NCI-H82 (cell line): ENCODE data around the gene IL1RAP.
A peak's percentile ranks its signal among the peaks of the same experiment; 100 is the strongest.

Source experiments
- DNase-seq: peaks from one replicate; lab custom pipeline; 2025; lab: John Stamatoyannopoulos, UW

Gene IL1RAP

DNA sequence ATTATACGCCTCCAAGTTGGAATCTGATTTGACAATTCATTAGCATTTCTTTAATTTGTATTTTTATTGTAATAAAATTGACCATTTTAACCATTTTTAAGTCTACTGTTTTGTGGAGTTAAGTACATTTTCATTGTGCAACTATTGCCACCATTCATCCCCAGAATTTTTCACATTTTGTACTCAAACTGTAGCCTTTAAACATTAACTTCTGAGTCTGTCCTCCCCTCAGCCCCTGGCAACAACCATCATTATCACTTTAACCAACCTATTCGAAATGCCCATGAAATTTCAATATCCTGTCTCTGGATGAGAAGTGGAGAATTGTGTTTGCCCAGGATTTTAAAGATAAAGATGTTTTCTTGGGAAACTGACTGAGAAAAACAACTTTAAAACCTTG is 27.7 kb downstream of the IL1RAP start:
- DNase-seq: no peak

DNA sequence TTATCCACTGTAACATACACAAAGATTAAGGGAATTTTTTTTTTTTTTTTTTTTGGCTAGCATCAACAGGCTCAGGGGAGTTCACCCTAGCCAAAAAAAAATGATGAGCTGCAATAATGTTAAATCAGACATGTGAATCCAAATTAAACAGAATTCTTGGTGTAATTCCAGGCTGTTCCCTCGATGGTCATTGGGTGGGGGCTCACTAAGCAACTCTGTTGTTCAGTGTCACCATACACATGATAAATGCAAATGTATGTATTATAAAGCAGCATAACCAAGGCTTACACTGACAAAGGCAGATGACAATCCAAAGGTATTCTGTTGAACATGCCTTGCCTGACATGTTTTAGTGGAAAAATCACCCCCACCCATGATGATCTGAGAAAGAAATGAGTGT is 29.0 kb downstream of the IL1RAP start:
- no peak for DNase-seq

DNA sequence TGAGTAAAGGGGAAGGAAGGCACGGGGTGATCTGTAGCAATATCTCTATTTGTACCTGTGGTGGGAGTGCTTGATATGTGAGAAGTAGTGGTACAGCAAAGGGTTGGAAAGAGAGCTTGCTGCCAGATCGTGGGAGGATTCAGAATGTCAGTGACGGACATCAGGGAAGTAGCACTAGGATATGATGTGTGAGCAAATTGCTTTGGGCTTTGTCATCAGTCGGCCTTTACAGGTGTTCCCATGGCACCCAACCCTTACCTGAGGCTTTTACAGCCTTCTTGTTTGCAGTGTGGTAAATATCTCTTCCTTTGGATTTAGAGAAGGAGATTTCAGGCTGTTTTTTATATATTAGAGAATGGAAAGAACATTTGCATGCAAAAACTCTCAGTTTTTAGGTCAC is 29.8 kb downstream of the IL1RAP start:
- DNase-seq: no peak

DNA sequence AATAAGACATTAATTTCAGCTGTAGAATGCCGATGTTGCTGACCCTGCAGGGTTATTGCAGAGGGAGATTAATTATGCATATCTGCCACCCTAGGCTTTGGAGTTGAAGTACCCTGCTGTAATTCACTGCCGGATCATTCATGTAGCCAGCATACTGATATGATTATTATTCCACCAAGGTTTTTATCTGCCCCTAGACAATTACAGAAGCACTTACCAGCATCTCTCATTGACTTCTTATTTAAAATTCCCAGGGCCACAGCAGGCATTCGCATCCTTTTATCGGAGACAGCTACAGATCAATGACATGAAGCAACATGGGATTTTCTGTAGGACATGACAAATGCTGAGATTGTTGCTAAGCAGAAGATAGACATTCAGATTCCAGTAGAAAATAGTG is 31.3 kb downstream of the IL1RAP start:
- DNase-seq: no peak

DNA sequence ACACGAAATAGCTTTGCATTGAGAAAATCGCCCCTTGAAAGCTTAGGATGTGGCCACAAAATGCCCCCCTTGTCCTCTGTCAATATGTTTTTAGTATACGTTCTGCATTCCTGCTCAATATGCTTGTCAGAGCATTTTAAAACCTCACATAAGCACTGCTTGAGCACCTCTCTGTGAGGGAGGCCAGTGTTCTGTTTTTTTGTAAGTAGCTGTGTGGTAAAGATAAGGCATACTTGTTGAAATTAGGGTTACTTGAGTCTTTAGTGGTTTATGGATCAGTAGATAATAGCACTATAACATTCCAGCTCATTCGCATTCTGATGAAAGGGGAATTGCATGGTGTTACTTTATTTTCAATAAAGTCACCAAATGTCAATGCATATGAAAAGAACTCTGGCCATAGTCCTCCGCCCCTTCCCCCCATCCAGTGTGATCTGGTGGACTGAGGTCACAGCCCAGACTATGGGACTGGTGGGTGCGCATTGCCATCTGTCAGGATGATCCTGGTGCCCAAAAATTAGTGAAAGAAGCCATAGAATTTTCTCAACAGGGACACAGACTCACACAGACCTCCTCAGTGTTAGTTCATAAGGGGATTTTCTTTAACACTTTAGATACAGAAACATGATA is 33.1 kb downstream of the IL1RAP start:
- DNase-seq: no peak

DNA sequence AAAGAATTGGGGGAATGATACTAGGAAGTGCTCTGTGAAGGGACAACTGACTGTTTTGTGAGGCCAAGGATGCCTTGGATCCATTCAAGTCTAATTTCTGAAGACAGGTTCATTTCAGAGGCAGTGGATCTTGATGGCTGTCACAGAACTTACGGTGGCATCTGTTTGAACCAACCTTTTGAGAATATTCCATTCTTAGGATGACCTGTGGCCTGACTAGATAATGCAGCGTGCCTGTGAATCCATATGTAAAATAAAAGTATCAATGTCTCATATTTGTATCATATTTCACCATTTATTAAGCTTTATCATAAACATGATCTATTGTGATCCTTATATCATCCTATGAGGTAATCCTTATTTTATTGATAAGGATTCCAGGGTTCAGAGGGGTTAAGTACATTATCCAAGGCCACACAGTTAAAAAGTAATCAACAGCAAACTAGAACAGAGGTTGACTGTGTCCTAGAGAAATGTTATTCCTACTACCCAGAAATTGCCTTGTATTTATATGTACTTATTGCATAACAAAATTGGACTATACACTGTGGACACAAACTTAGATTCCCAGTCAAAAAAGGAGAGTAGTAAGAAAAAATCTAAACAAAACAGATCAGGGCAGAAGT is 34.3 kb downstream of the IL1RAP start:
- no peak for DNase-seq

DNA sequence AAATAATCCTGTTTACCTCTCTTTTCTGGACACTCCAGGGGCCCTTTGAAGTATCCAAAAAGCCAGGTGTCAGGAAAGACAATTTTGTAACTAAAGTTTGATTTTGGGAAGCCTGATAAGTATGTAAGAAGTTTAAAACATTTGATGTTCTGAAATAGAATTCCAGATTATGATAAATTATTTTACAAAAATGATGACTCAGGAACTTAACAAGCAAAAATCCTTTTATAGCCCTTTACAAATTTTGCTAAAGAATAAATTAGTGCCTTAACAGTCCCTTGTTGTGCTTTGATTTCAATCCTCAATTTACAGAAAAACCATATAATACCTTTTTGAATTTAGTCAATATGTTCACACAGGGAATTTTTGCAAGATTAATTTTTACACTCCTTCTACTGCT is 38.1 kb downstream of the IL1RAP start:
- DNase-seq: no peak

DNA sequence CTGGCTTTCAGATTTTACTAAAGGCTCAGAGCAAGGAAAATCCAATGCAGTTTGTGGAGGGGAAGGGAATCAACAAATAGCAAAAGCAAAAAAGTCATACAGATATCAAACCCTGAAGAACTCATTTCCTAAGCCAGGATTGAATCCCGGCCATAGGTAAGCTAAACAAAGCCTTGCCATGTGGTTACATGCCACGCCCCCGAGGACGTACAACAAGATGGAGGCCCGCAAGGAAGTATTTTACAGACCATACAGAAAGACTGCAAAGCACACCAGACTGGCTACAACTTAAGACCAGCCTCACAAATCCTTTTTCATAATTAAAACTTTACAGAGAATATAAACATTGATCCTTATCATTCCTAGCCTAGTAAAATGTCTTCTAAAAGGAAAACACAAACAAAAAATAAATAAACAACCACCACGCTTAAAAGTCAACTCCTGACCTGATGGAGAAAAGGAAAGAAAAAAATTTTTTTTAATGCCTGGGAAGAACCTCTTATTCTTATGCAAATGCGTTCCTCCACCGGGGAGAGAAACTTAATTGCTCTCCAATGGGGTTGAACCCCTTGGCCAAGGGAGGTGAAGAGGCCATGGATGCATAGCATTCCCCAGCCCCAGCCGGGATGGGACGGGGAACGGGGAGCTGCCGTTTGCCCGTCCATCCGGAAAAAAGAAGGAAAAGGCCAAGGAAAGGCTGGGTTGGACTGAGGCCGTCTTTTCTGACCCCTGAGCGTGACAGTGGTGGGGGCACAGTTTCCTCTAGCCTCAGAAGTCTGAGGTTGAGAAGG is 39.3 kb downstream of the IL1RAP start:
- peak; percentile 70 for DNase-seq

DNA sequence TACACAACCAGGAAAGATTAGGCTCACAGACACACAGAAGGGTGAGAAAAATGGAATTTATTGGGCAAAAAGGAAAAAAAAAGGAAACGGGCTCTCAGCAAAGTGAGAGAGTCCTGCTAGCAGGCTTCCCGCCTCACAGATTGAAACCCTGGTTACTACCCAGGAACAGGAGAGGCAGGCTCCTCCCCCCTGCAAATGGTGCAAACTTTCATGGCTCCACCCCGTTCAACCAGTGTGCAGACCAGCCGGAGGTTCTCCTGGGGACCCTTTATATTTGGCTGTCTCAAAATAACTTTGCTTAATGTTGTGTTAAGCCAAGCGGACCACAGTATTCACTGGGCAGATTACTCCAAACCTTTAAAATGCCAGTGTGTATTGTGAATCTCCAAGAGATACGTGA is 40.3 kb downstream of the IL1RAP start:
- DNase-seq: no peak

DNA sequence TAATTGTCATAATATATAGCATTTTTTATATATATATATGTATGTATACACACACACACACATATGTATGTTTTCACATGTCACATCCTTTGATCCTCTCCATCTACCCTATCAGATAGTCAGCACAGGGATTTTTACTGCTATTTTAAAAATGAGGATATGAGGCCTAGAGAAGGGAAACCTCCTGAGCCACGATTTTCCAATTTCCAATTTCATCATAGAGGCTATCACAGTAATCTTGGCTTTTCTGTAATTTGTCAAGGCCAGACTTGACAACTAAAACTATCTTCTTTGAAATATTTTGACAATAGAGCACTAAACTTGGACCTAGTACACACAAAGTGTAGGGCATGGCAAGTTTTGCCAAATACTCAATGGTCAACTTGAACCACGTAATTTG is 42.5 kb downstream of the IL1RAP start:
- no peak for DNase-seq

DNA sequence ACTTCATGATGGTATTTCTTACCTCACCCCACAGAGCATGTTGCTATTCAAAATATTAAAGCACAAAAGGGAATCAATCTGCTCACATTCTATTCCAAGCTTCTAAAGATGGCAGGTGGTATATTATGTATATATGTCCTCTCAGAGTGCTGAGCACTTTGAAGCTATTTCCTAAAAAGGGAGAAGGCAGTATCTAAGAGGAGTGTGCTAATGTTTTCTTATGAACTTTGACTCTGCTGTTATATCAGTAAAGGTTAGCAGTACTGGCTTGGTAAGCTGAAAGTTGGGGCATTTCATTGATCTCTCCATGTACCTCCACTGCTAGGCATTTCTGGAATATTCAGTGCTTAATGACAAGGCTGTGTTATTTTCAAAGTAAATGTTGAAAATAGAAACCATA is 43.4 kb downstream of the IL1RAP start:
- DNase-seq: no peak

DNA sequence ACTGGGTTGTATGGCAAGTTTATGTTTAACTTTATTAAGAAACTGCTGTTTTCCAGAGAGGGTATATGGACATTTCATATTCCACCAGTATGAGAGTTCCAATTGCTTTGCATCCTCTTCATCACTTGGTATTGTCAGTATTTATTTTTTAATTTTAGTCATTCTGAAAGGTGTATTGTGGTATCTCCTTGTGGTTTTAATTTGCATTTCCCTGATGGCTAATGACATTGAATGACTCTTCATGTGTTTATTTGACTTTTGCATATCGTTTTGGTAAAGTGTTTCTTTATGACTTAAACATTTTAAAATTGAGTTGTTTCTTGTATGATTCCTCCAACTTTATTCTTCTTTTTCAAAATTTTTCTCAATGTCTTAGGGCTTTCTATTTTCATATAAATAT is 44.4 kb downstream of the IL1RAP start:
- DNase-seq: no peak

DNA sequence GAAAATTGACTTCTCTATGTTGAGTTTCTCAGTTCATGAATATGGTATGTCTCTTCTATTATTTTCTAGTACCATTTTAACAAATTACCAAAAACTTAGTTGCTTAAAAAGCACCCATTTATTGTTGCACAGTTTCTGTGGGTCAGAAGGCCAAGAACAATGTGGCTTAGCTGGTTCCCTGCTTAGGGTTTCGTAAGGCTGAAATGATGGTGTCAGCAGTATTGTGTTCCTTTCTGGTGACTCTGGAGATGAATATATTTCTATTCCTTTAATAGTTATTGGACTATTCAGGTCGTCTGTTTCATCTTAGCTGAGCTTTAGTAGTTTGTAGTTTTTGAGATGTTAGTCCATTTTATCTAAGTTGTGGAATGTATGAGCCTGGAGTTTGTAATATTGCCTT is 44.9 kb downstream of the IL1RAP start:
- DNase-seq: no peak

DNA sequence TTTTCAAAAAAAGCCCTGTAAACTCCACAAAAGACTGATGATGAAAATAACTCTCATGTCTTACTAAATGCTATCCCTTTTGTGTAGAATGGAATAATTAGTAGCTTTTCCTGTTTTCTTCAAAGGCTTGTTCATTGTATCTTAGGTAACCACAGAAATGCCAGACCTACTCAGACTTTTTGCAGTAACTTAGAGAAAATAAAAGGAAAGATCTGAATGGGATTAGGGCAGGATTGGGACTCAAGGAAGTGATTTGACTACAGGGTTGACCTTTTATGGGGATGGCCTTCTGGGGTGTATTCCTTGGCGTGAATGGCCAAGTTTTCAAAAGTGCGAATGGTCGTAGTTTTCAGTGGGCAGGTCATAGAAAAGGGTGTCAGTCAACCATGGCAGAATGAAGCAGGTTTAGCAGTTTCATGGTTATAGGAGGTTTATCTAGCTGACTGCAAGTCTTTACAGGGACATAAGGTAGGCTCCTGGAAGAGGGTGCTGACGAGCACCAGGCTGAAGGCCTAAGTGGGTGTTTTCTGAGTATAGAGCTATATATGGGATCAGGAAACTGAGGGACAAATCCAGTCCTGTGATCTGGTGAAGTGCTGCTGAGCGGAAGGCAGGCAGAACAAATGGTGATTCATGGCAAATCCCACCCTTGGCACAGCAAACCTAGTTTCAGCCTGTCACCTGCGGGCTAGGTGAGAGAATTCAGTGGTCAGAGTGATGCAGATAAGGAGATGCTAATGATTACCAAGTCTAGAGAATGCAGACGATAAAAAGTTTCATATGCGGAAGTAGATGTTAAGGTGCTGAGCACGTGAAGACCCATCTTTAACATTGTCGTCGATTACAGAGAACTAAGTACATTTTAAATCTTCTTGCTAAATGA is 46.4 kb downstream of the IL1RAP start:
- peak; percentile 32 for DNase-seq

DNA sequence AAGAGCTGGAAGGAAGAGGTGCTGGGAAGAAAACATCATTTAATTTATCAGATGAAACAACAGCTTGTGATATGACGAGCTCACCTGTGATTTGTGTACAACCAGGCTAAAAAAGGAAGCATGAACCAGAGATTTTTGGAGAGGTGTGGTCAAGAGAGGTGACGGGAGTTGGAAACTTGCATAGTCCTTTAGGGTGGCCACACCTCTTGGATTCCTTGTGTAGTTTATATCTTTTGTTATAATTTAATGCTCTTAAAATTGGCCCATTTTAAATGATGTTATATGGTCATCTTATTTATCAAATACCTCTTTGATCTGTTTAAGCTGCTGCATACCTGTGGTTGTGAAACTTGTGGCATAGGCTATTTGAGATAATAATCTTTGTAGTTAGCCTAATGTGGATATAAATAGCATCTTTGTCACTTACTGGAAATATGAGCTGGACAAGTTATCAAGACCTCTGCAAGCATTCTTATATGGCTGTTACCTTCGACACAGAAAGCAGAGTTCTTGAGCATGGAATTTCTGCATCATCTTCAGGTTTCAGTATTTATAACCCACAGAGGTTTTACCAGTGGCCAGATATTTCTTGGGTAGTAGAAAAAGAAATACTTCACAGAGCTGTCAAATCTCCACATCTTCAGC is 49.1 kb downstream of the IL1RAP start:
- DNase-seq: no peak

DNA sequence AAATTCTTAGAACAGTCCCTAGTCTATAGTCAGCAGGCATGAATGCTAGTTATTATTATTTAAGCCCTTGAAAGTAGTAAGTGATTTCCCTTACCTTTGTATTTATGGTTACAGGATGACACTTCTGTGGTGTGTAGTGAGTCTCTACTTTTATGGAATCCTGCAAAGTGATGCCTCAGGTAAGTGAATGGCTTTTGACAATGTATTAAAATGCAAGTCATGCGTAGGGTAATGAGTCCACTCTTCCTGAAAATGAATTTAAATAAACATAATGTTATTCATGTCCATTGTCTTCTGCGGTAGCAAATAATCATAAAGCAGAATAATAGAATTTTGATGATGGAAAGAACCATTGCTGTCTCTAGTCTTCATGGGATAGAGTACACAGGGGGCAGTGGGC is 50.3 kb downstream of the IL1RAP start:
- no peak for DNase-seq

DNA sequence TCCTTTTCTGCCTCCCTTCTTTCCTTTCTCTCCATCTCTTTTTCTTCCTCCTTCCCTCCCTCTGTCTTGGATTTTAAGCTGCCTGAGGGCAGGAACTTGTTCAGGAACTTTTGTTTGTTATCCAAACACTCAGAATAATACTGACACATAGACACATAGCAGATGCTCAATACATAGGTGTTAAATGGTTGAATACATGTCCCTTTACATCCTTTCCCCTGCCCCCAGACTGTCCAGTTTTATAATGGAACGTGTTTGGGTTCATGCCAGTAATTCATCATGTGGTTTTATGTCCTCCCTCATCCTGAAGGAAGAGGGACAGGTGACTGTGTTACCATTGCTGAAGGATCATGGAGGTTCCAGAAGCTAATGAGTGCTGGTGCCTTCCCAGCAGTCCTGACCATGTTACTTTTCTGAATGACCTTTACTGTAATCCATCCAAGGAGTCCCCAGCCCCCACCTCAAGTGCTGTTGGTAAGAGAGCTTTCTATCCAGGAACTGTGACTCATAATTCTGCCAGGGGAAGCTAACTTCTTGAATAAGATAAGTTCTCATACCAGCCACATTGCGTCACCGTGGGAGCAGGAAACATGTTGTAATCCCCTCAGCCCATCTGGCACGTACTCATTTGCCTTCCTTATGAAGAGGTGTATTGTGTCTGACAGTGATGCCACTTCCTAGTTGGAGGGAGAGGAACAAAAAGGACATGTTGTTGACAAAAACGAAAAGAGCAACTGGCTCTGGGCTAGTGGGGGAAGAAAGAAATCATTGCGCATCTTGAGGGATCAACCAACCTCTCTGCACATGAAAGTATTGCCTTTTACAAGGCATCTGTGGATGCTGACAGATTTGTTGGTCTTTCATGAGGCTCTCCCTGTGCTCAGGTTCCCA is 52.4 kb downstream of the IL1RAP start:
- DNase-seq: peak; percentile 98

DNA sequence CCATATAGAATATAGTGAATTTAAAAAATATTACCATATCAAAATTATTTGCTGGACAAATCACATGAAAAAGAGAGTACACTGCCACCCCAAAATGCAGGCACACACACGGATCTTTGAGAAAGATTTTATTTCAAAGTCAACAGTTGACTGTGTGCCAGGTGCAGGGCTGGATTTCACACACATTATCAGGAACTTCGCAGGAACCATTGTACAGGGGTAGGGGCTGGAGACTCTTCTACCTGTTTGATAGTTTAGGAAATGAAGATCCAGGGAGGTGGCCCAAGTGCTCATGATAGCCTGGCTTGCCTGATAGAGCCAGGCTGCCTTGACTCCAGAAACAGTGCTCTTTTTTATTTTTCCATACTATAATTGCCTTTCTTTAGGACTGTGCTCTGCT is 54.2 kb downstream of the IL1RAP start:
- no peak for DNase-seq

DNA sequence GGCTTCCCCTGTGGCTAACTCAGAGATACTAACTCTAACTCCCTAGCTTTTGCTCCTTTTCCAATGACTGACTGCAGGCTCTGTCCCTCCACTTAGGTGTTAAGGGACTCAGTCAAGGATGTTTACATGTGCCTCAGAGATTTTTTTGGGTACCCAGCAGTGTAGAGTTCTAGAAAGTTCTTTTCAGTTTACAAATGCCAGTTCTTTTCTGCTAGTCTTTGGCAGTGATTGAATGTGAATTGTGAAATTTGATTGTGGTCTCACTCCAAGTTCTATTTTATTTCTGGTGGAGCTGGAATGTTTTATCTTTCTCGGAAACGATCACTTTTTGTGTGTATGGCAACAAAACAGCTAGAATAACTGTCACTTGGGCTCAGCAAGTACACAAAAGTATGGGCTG is 60.6 kb downstream of the IL1RAP start:
- DNase-seq: no peak

DNA sequence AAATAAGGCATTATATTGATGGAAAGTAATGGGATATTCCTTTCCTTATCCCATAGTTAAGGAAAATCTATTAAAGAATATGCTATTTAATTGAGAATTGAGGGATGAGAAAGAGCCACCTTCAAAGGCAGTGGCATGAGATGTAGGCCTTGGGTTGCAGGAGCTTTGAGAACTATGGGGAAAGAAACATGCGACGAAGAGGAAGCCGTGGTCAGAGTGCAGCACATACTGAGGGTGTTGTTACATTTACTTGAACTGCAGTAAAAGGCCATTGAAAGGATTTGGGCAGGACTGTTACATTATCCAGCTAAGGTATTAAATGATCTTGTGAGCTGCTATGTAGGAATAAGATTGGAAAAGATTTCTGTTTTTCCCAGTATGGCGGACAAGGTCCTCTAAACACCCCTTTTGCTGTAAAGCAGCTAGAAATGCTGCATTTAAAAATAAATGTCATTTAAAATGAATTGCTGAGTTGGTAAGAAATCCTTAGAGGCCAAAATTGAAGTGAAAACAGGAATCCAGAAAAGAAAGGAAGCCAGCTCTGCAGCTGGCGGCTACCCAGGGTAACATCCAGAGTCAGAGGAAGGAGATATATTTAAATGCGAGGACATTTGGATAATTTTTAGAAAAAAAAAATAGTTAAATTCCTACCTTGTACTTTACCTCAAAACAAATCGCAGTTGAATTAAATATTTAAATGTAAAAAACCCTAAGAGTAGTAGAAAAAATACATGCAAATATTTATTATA is 61.7 kb downstream of the IL1RAP start:
- no peak for DNase-seq
